ENCODE results near the gene SCNN1A.

DNA sequence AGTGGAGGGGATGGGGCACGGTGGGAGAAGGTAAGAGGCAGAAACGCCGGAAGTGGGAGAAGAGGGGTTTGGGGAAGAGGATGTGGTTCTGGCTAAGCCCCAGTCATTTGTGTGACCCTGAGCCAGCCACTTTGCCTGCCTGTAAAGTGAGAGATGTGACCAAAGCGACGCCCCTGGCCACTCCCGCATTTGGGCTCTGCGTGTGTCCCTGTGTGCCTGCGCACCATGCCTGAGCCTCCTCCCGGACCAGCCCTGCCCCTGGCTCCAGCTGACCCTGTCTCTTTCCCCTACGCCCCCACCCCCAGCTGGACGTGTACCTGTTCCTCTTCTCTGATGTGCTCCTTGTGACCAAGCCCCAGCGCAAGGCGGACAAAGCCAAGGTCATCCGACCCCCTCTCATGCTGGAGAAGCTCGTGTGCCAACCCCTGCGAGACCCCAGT is 56.9 kb downstream of the SCNN1A start:
- TF ChIP-seq YY1 (IDR thresholded peaks at IDR 0.05; ENCODE audit: insufficient read depth, insufficient read length) (no peak), SUZ12 (IDR thresholded peaks at IDR 0.05; ENCODE audit: extremely low read depth, insufficient read depth, insufficient read length) (no peak), ZNF274 (IDR thresholded peaks at IDR 0.05; ENCODE audit: low read depth, low read length) (no peak)

Measured in NT2/D1 (cell line).